Liver (tissue), 9 donors: ENCODE measurements around the gene TMEM183A. TPM values are rescaled to one million over a fixed set of nuclear protein-coding genes. Genes with fewer than 3 reads are reported as not detected.

Experiments used
- DNase-seq: peaks from one replicate; pipeline ENCODE4 v3.0.0-alpha.2; 2017; ENCODE audit warnings: low spot score
- H3K27ac ChIP-seq, 2 donors: one replicate each; pipeline ENCODE4 v1.7.0; 2013; ENCODE audit warnings: inconsistent platforms in 2 of 2, low read length in 2 of 2, control low read depth in 1 of 2, low read depth in 1 of 2, mild to moderate bottlenecking in 1 of 2
- H3K27me3 ChIP-seq, 4 donors: one replicate each; pipeline versions ENCODE4 v1.6.1 to v1.7.0; 2013; ENCODE audit warnings: low read length in 3 of 4, inconsistent platforms in 1 of 4, mild to moderate bottlenecking in 1 of 4, moderate library complexity in 1 of 4; ENCODE audit not compliant: control insufficient read depth in 4 of 4, insufficient read depth in 4 of 4
- H3K36me3 ChIP-seq, 4 donors: one replicate each; pipeline versions ENCODE4 v1.6.1 to v1.7.0; 2013; ENCODE audit warnings: low read length in 3 of 4, mild to moderate bottlenecking in 3 of 4, low read depth in 1 of 4, moderate library complexity in 1 of 4; ENCODE audit not compliant: control insufficient read depth in 4 of 4, insufficient read depth in 3 of 4
- H3K4me1 ChIP-seq, 4 donors: one replicate each; pipeline versions ENCODE4 v1.6.1 to v1.7.0; 2013; ENCODE audit warnings: low read length in 3 of 4, mild to moderate bottlenecking in 3 of 4, moderate library complexity in 1 of 4; ENCODE audit not compliant: control insufficient read depth in 4 of 4, insufficient read depth in 4 of 4
- H3K4me3 ChIP-seq, 3 donors: one replicate each; pipeline versions ENCODE4 v1.6.1 to v1.7.0; 2013; ENCODE audit warnings: low read length in 3 of 3, control low read depth in 1 of 3, low read depth in 1 of 3, mild to moderate bottlenecking in 1 of 3
- H3K9ac ChIP-seq, 2 donors: one replicate each; pipeline ENCODE4 v1.7.0; 2013; ENCODE audit warnings: low read length in 2 of 2, mild to moderate bottlenecking in 2 of 2, moderate library complexity in 2 of 2, control low read depth in 1 of 2, low read depth in 1 of 2
- H3K9me3 ChIP-seq, 4 donors: one replicate each; pipeline versions ENCODE4 v1.6.1 to v1.7.0; 2013; ENCODE audit warnings: low read length in 3 of 4; ENCODE audit not compliant: control insufficient read depth in 4 of 4
- ATF3 ChIP-seq: IDR thresholded peaks from 2 replicates; pipeline ENCODE4 v1.6.1; 2016; ENCODE audit warnings: antibody characterized with exemption
- CTCF ChIP-seq: fragments of 150-350 bp; IDR thresholded peaks from 2 replicates; pipeline ENCODE4 v1.5.1; 2017; ENCODE audit warnings: improper control_type of control experiment, low read depth, low read length; ENCODE audit not compliant: missing input control
- EGR1 ChIP-seq, 2 donors: IDR thresholded peaks; 2 replicates each; pipeline ENCODE4 v1.6.1; 2016 to 2018; ENCODE audit warnings: antibody characterized with exemption in 2 of 2, low read depth in 2 of 2
- FOXA1 ChIP-seq: IDR thresholded peaks from 2 replicates; pipeline ENCODE4 v1.6.1; 2016; ENCODE audit warnings: antibody characterized with exemption
- FOXA2 ChIP-seq: IDR thresholded peaks from 2 replicates; pipeline ENCODE4 v1.6.1; 2016; ENCODE audit warnings: antibody characterized with exemption
- GABPA ChIP-seq, 2 donors: IDR thresholded peaks in 1 of 2; conservative IDR thresholded peaks in 1 of 2; 2 replicates each; pipeline ENCODE4 v1.6.1; 2016; ENCODE audit warnings: antibody characterized with exemption in 2 of 2, mild to moderate bottlenecking in 1 of 2, moderate library complexity in 1 of 2
- HNF4A ChIP-seq, 2 donors: conservative IDR thresholded peaks; 2 replicates each; pipeline ENCODE4 v1.6.1; 2016; ENCODE audit warnings: antibody characterized with exemption in 2 of 2, mild to moderate bottlenecking in 2 of 2
- HNF4G ChIP-seq: IDR thresholded peaks from 2 replicates; pipeline ENCODE4 v1.6.1; 2016; ENCODE audit warnings: antibody characterized with exemption
- JUND ChIP-seq, 2 donors: IDR thresholded peaks; 2 replicates each; pipeline ENCODE4 v1.6.1; 2016; ENCODE audit warnings: antibody characterized with exemption in 2 of 2
- MAX ChIP-seq: IDR thresholded peaks from 2 replicates; pipeline ENCODE4 v1.6.1; 2016; ENCODE audit warnings: antibody characterized with exemption
- NR2F2 ChIP-seq: IDR thresholded peaks from 2 replicates; pipeline ENCODE4 v1.6.1; 2016; ENCODE audit warnings: antibody characterized with exemption
- RAD21 ChIP-seq, 2 donors: IDR thresholded peaks; 2 replicates each; pipeline ENCODE4 v1.6.1; 2016; ENCODE audit warnings: antibody characterized with exemption in 2 of 2, mild to moderate bottlenecking in 2 of 2
- REST ChIP-seq: IDR thresholded peaks from 2 replicates; pipeline ENCODE4 v1.6.1; 2016; ENCODE audit warnings: antibody characterized with exemption, mild to moderate bottlenecking
- RXRA ChIP-seq, 2 donors: IDR thresholded peaks; 2 replicates each; pipeline ENCODE4 v1.6.1; 2017 to 2018; ENCODE audit warnings: antibody characterized with exemption in 2 of 2, mild to moderate bottlenecking in 1 of 2
- SP1 ChIP-seq: IDR thresholded peaks from 2 replicates; pipeline ENCODE4 v1.6.1; 2018; ENCODE audit warnings: antibody characterized with exemption, mild to moderate bottlenecking
- TAF1 ChIP-seq: conservative IDR thresholded peaks from 2 replicates; pipeline ENCODE4 v1.6.1; 2016; ENCODE audit warnings: antibody characterized with exemption, mild to moderate bottlenecking
- YY1 ChIP-seq: IDR thresholded peaks from 2 replicates; pipeline ENCODE4 v1.6.1; 2016; ENCODE audit warnings: antibody characterized with exemption, mild to moderate bottlenecking
- ZBTB33 ChIP-seq: IDR thresholded peaks from 2 replicates; pipeline ENCODE4 v1.6.1; 2016; ENCODE audit warnings: antibody characterized with exemption
- WGBS: extraction: QIAGEN DNeasy Blood & Tissue Kit; methylation state at CpG from one replicate; pipeline ENCODE4 v1.1.7; 2013; 5-methylcytosine and 5-hydroxymethylcytosine counted together
- polyA plus RNA-seq, 2 donors: library from polyadenylated mRNA; stranded (reverse) in 1 of 2; unstranded in 1 of 2; fragments of 200-250 nt in 1 of 2; fragments of >200 nt in 1 of 2; fragmentation: Nextera tagmentation in 1 of 2; extraction: Ambion mirVana in 1 of 2; gene quantifications; one replicate each; pipeline versions ENCODE4 v1.2.1 to v1.2.3, GENCODE V29; 2013 to 2015
- total RNA-seq, 2 donors: library from RNA; depleted of rRNA; stranded (reverse); fragments of >200 nt; gene quantifications; one replicate each; pipeline ENCODE4 v1.2.3, GENCODE V29; 2014
- donor health status: healthy.
- donor health status: healthy.
- donor health status: healthy.
- donor health status: healthy.
- donor health status: healthy.

The TMEM183A gene
- total and polyA plus RNA-seq, 4 donors, result 21.0 to 48.9 (median 35.5) TPM

- 57% methylated on average over 5 of the region's 5 CpGs for WGBS
- no peak overlapping the region for H3K9ac ChIP-seq
- TF ChIP-seq CTCF (no peak), JUND (IDR thresholded peaks at IDR 0.05) (no peak), TAF1 (no peak), GABPA (IDR thresholded peaks at IDR 0.05 in 1 of 2, conservative IDR thresholded peaks at IDR 0.05 in 1 of 2) (no peak), ZBTB33 (no peak), HNF4A (conservative IDR thresholded peaks at IDR 0.05) (no peak), EGR1 (IDR thresholded peaks at IDR 0.05; ENCODE audit: low read depth in 2 of 2) (no peak), FOXA1 (no peak), FOXA2 (no peak), REST (no peak), YY1 (no peak), MAX (no peak), ATF3 (no peak), RAD21 (IDR thresholded peaks at IDR 0.05) (no peak), SP1 (no peak), HNF4G (no peak), NR2F2 (no peak), RXRA (IDR thresholded peaks at IDR 0.05) (no peak)
- H3K9me3 ChIP-seq, result no peaks in the 10 kb centered on the region
- H3K36me3 ChIP-seq, result no peaks in the 10 kb centered on the region
- H3K4me1 ChIP-seq, result no peaks in the 10 kb centered on the region
- DNase-seq, result no peak
- H3K27me3 ChIP-seq, result no peaks in the 10 kb centered on the region
- H3K27ac ChIP-seq, result no peak overlapping the region
- no peak overlapping the region for H3K4me3 ChIP-seq
Observed at GRCh38 chr1:203040513-203041275, 33.5 kb downstream of the TMEM183A start.
